ENCODE data around the gene FLT3LG. TPM values are rescaled to one million over a fixed set of nuclear protein-coding genes. Genes with fewer than 3 reads are reported as not detected.

The FLT3LG gene
- total RNA-seq, 4 donors from 2014 or later = 1.00 to 4.0 (median 3.2) TPM; not detected in 1

GRCh38 chr19:49441210-49441959 is 32.6 kb upstream of the FLT3LG start, which contains the start of gene SLC17A7:
TSS of gene SLC17A7 (minus strand) at chr19:49441527. CDS start at chr19:49441379, 148 bp downstream.
- H3K4me1 ChIP-seq = peaks cover 0 to 26% (median 5%) of the 10 kb centered on the region in 4 donors
- TF ChIP-seq POLR2A (IDR thresholded peaks at IDR 0.05) (no peak), CTCF (IDR thresholded peaks at IDR 0.05) (no peak), POLR2AphosphoS5 (IDR thresholded peaks at IDR 0.05) (no peak)
- in situ Hi-C loops (cut with MboI; ENCODE audit: low pct_ligation_motif_present in 1 of 4, low pct_unique_long_range_greater_than_20kb in 1 of 4, low sequenced_read_pairs in 3 of 4) (loop anchor here in 2 of 4 donors (5.0 to 10.0 kb wide), 2 partner anchors 47 to 49 kb away; no protein-coding TSS in a partner anchor), intact Hi-C loops (cut with DNase I; ENCODE audit: low total_unique reads) (loop anchor here (5.0 to 10.0 kb wide), 2 partner anchors 49 to 217 kb away; no protein-coding TSS in a partner anchor)
- peak within 1 kb of the TSS in 3 of 4 donors; percentile 16 to 64 (median 55) for H3K4me3 ChIP-seq
- H3K27me3 ChIP-seq = peaks cover 65% of the 10 kb centered on the region
- no peaks in the 10 kb centered on the region for H3K9me3 ChIP-seq
- no peaks in the 10 kb centered on the region for H3K36me3 ChIP-seq
- 9 to 13% methylated on average over 8 to 25 of the region's 56 CpGs for WGBS, 2 donors (ENCODE audit: low coverage in 1 of 2)
- H3K27ac ChIP-seq = peak within 1 kb of the TSS; percentile 12 to 84 (median 30)
- DNase-seq = peak; percentile 34

GRCh38 chr19:49441960-49442350 is 32.1 kb upstream of the FLT3LG start:
- peaks cover 0 to 26% (median 4%) of the 10 kb centered on the region in 4 donors for H3K4me1 ChIP-seq
- no peaks in the 10 kb centered on the region for H3K9me3 ChIP-seq
- H3K27ac ChIP-seq = peak overlapping the region; percentile 12 to 84 (median 30)
- H3K27me3 ChIP-seq = peaks cover 59% of the 10 kb centered on the region
- DNase-seq = no peak
- H3K36me3 ChIP-seq = no peaks in the 10 kb centered on the region
- WGBS, 2 donors (ENCODE audit: low coverage in 1 of 2) = 27 to 36% methylated on average over 6 to 14 of the region's 14 CpGs
- intact Hi-C loops (cut with DNase I; ENCODE audit: low total_unique reads) (loop anchor here (2.0 to 10.0 kb wide), 3 partner anchors 50 to 217 kb away; no protein-coding TSS in a partner anchor), in situ Hi-C loops (cut with MboI; ENCODE audit: low pct_ligation_motif_present in 1 of 4, low pct_unique_long_range_greater_than_20kb in 1 of 4, low sequenced_read_pairs in 3 of 4) (loop anchor here in 2 of 4 donors (5.0 to 10.0 kb wide), 2 partner anchors 47 to 50 kb away; no protein-coding TSS in a partner anchor)
- TF ChIP-seq POLR2AphosphoS5 (IDR thresholded peaks at IDR 0.05) (no peak), POLR2A (IDR thresholded peaks at IDR 0.05) (no peak), CTCF (IDR thresholded peaks at IDR 0.05) (no peak), EP300 (IDR thresholded peaks at IDR 0.05; ENCODE audit: low read depth) (no peak)
- H3K4me3 ChIP-seq = peak overlapping the region in 1 of 4 donors; percentile 64

GRCh38 chr19:49442354-49442753 is 31.7 kb upstream of the FLT3LG start:
- no peak for TF ChIP-seq POLR2A (IDR thresholded peaks at IDR 0.05)
- H3K4me1 ChIP-seq = peaks cover 0 to 26% (median 4%) of the 10 kb centered on the region in 4 donors
- H3K4me3 ChIP-seq = peak overlapping the region in 2 of 4 donors; percentile 55 to 64
- peak; percentile 33 for DNase-seq
- H3K27me3 ChIP-seq = peaks cover 55% of the 10 kb centered on the region
- in situ Hi-C loops (cut with MboI; ENCODE audit: low pct_ligation_motif_present in 1 of 4, low pct_unique_long_range_greater_than_20kb in 1 of 4, low sequenced_read_pairs in 3 of 4) (loop anchor here in 2 of 4 donors (5.0 to 10.0 kb wide), 2 partner anchors 48 to 50 kb away; no protein-coding TSS in a partner anchor), intact Hi-C loops (cut with DNase I; ENCODE audit: low total_unique reads) (loop anchor here (2.0 to 10.0 kb wide), 3 partner anchors 50 to 218 kb away; no protein-coding TSS in a partner anchor)
- peak overlapping the region; percentile 12 to 84 (median 30) for H3K27ac ChIP-seq
- no peaks in the 10 kb centered on the region for H3K36me3 ChIP-seq
- H3K9me3 ChIP-seq = no peaks in the 10 kb centered on the region
- WGBS, 2 donors (ENCODE audit: low coverage in 1 of 2) = 0 to 10% methylated on average over 4 to 11 of the region's 11 CpGs

GRCh38 chr19:49442771-49443365 is 31.1 kb upstream of the FLT3LG start:
- in situ Hi-C loops (cut with MboI; ENCODE audit: low pct_ligation_motif_present in 1 of 4, low pct_unique_long_range_greater_than_20kb in 1 of 4, low sequenced_read_pairs in 3 of 4) (loop anchor here in 2 of 4 donors (5.0 to 10.0 kb wide), 2 partner anchors 48 to 51 kb away; no protein-coding TSS in a partner anchor), intact Hi-C loops (cut with DNase I; ENCODE audit: low total_unique reads) (loop anchor here (2.0 to 10.0 kb wide), 3 partner anchors 51 to 218 kb away; no protein-coding TSS in a partner anchor)
- peaks cover 50% of the 10 kb centered on the region for H3K27me3 ChIP-seq
- no peaks in the 10 kb centered on the region for H3K36me3 ChIP-seq
- peak overlapping the region; percentile 76 to 84 (median 82) for H3K27ac ChIP-seq
- TF ChIP-seq CTCF (IDR thresholded peaks at IDR 0.05) = no peak
- TF ChIP-seq POLR2A (IDR thresholded peaks at IDR 0.05) = peak; percentile 35
- peak in 1 of 3 donors; percentile 49 for TF ChIP-seq POLR2AphosphoS5 (IDR thresholded peaks at IDR 0.05)
- H3K4me1 ChIP-seq = peaks cover 0 to 28% (median 4%) of the 10 kb centered on the region in 4 donors
- WGBS, 2 donors (ENCODE audit: low coverage in 1 of 2) = 1 to 2% methylated on average over 10 to 22 of the region's 43 CpGs
- DNase-seq = peak; percentile 96
- H3K4me3 ChIP-seq = peak overlapping the region; percentile 51 to 64 (median 54)
- no peaks in the 10 kb centered on the region for H3K9me3 ChIP-seq

All from transverse colon (tissue), 4 donors.